Neural progenitor cell (in vitro differentiated cells): ENCODE data around the gene TCP10L. TPM values are rescaled to one million over a fixed set of nuclear protein-coding genes. Genes with fewer than 3 reads are reported as not detected.

Experiments used
- DNase-seq: peaks from one replicate; pipeline ENCODE4 v3.0.0-alpha.2; 2016; ENCODE audit warnings: low spot score
- H2AFZ ChIP-seq: fragments of 200-600 bp; sonication (generic); replicated peaks from 2 replicates; pipeline ENCODE4 v1.6.1; 2016; ENCODE audit warnings: antibody characterized with exemption
- H3F3A ChIP-seq: fragments of 200-600 bp; sonication (generic); 2 replicates; pipeline ENCODE4 v1.6.1; 2016; ENCODE audit warnings: antibody characterized with exemption, low read depth
- H3K27ac ChIP-seq: fragments of 200-600 bp; sonication (generic); 2 replicates; pipeline ENCODE4 v1.5.1; 2016; ENCODE audit warnings: mild to moderate bottlenecking
- H3K27me3 ChIP-seq: fragments of 200-600 bp; sonication (generic); 2 replicates; pipeline ENCODE4 v1.6.1; 2016; ENCODE audit warnings: mild to moderate bottlenecking, moderate library complexity
- H3K36me3 ChIP-seq: fragments of 200-600 bp; sonication (generic); 2 replicates; pipeline ENCODE4 v1.5.1; 2016
- H3K4me1 ChIP-seq: fragments of 200-600 bp; sonication (generic); 2 replicates; pipeline ENCODE4 v1.6.1; 2016; ENCODE audit warnings: mixed run types
- H3K4me2 ChIP-seq: fragments of 200-600 bp; sonication (generic); 2 replicates; pipeline ENCODE4 v1.6.1; 2016
- H3K4me3 ChIP-seq: fragments of 200-600 bp; sonication (generic); 2 replicates; pipeline ENCODE4 v1.5.1; 2016
- H3K79me2 ChIP-seq: fragments of 200-600 bp; sonication (generic); 2 replicates; pipeline ENCODE4 v1.6.1; 2016; ENCODE audit warnings: low read depth
- H3K9ac ChIP-seq: fragments of 200-600 bp; sonication (generic); 2 replicates; pipeline ENCODE4 v1.6.1; 2016
- H3K9me3 ChIP-seq: fragments of 200-600 bp; sonication (generic); 2 replicates; pipeline ENCODE4 v1.5.1; 2016; ENCODE audit warnings: low read depth
- H4K20me1 ChIP-seq: fragments of 200-600 bp; sonication (generic); 2 replicates; pipeline ENCODE4 v1.6.1; 2016; ENCODE audit warnings: low read depth
- H3K27ac Mint-ChIP-seq: 3 replicates; pipeline ENCODE4 v1.8.0; 2021; ENCODE audit warnings: mixed read lengths
- H3K27me3 Mint-ChIP-seq: 2 replicates; pipeline ENCODE4 v1.8.0; 2022; ENCODE audit warnings: low read depth, mild to moderate bottlenecking, inconsistent platforms, moderate library complexity, mixed read lengths; ENCODE audit not compliant: insufficient read depth
- H3K36me3 Mint-ChIP-seq: 3 replicates; pipeline ENCODE4 v1.8.0; 2021; ENCODE audit warnings: mixed read lengths
- H3K4me1 Mint-ChIP-seq: 3 replicates; pipeline ENCODE4 v1.8.0; 2021; ENCODE audit warnings: mixed read lengths
- H3K4me3 Mint-ChIP-seq: 3 replicates; pipeline ENCODE4 v1.8.0; 2021; ENCODE audit warnings: mild to moderate bottlenecking, moderate library complexity, mixed read lengths
- H3K9me3 Mint-ChIP-seq: 3 replicates; pipeline ENCODE4 v1.8.0; 2020; ENCODE audit warnings: mixed read lengths
- EZH2 ChIP-seq: fragments of 200-600 bp; sonication (generic); IDR thresholded peaks from 2 replicates; pipeline ENCODE4 v1.6.1; 2017; ENCODE audit warnings: antibody characterized with exemption, mild to moderate bottlenecking, moderate library complexity
- EZH2phosphoT487 ChIP-seq: fragments of 200-600 bp; sonication (generic); IDR thresholded peaks from 2 replicates; pipeline ENCODE4 v1.6.1; 2017; ENCODE audit warnings: antibody characterized with exemption
- total RNA-seq: library from RNA; depleted of rRNA; stranded (reverse); fragments of >200 nt; gene quantifications from 2 replicates; pipeline ENCODE4 v1.2.3, GENCODE V29; 2015; ENCODE audit warnings: low replicate concordance
- TF ChIP-seq, protein P1 (sequence below): fragments of 200-600 bp; sonication (generic); IDR thresholded peaks from 2 replicates; pipeline ENCODE4 v1.5.1; 2017; ENCODE audit warnings: antibody characterized with exemption, mild to moderate bottlenecking

TCP10L gene
- total RNA-seq, 1 donor from 2014 or later, result 3.7 TPM

DNA sequence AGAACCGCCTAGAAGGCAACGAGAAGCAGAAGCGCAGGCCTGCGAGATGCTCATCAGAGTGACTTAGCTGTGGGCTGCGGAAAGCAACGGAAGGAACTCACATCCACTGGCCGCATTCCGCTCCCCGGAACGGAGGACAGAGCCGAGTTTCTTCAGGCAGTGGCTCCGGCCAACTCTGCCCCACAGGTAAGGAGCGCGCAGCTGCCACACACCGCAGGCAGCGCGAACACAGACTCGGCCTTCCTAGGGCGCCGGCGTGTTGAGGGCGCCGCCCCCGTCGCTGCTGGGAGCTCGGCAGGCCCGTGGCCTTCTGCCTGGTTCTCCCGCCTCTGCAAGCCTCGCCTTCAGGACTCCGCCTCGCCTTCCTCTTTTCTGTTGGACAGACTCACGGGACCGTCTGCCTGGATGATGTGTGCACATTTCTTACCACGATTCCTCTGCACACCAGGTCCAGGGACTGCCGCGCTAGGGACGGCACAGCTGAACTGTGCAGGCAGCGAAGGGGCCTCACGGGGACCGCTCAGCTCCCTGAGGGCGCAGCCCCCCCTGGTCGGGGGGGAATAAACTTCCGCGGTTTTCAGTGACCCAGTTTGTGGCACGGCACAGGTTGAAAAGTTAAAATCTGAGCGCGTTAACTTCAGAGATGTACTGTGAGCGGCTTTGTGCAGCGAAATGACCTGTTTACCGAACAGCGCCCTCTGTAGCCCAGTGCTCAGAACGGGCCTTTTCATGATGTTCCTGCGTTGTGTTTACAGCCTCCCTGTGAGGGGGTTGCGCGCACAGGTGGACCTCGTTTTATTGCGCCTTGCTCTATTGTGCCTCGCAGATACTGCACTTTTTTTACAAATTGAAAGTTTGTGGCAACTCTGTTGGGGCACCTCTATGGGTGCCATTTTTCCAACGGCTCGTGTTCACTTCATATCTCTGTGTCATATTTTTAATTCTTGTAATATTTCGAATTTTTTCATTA is 15.8 kb downstream of the TCP10L start:
- H3K27ac Mint-ChIP-seq, result peak overlapping the region; percentile 93
- H3K36me3 Mint-ChIP-seq, result peaks cover 7% of the 10 kb centered on the region
- no peaks in the 10 kb centered on the region for H3K36me3 ChIP-seq
- no peak overlapping the region for H3K27ac ChIP-seq
- peak overlapping the region; percentile 100 for H2AFZ ChIP-seq
- H3K9me3 ChIP-seq, result peaks cover 5% of the 10 kb centered on the region
- no peak overlapping the region for H3K9ac ChIP-seq
- H3K9me3 Mint-ChIP-seq, result peaks cover 12% of the 10 kb centered on the region
- no peaks in the 10 kb centered on the region for H3F3A ChIP-seq
- H3K4me3 Mint-ChIP-seq, result peak overlapping the region; percentile 83
- peak; percentile 90 for DNase-seq
- peaks cover 2% of the 10 kb centered on the region for H3K27me3 Mint-ChIP-seq
- peak overlapping the region; percentile 91 for H3K4me2 ChIP-seq
- peaks cover 11% of the 10 kb centered on the region for H3K27me3 ChIP-seq
- H3K4me1 ChIP-seq, result peaks cover 4% of the 10 kb centered on the region
- H3K4me3 ChIP-seq, result peak overlapping the region; percentile 64
- no peaks in the 10 kb centered on the region for H4K20me1 ChIP-seq
- H3K4me1 Mint-ChIP-seq, result peaks cover 11% of the 10 kb centered on the region
- H3K79me2 ChIP-seq, result no peaks in the 10 kb centered on the region
- TF ChIP-seq EZH2phosphoT487 (no peak), EZH2 (peak; percentile 53)
- TF ChIP-seq, protein P1, sequence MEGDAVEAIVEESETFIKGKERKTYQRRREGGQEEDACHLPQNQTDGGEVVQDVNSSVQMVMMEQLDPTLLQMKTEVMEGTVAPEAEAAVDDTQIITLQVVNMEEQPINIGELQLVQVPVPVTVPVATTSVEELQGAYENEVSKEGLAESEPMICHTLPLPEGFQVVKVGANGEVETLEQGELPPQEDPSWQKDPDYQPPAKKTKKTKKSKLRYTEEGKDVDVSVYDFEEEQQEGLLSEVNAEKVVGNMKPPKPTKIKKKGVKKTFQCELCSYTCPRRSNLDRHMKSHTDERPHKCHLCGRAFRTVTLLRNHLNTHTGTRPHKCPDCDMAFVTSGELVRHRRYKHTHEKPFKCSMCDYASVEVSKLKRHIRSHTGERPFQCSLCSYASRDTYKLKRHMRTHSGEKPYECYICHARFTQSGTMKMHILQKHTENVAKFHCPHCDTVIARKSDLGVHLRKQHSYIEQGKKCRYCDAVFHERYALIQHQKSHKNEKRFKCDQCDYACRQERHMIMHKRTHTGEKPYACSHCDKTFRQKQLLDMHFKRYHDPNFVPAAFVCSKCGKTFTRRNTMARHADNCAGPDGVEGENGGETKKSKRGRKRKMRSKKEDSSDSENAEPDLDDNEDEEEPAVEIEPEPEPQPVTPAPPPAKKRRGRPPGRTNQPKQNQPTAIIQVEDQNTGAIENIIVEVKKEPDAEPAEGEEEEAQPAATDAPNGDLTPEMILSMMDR, result peak; percentile 92

DNA sequence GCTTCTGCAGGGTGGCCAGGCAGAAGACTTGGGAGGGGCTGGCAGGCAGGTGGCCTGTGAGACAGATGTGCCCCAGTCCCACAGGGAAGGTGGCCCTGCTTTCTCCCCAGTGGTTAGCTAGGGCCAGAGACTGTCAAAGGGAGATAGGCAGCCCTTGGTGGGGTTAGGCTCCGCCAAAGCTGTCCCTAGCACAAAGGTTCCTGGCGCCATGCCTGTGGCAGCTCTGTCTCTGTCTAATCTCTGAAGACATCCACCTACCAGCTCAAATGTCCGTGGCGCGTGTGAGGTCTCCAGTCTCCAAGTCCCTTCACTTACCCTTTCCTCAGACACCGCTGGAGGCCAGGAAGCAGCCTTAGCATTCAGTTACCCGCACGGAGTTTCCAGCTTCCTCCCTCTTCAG is 17.7 kb downstream of the TCP10L start:
- Mint-ChIP-seq H3K27ac (no peak overlapping the region), H3K4me1 (peaks cover 11% of the 10 kb centered on the region), H3K27me3 (peaks cover 2% of the 10 kb centered on the region), H3K36me3 (peaks cover 11% of the 10 kb centered on the region), H3K4me3 (no peak overlapping the region), H3K9me3 (peaks cover 16% of the 10 kb centered on the region)
- H3K9ac ChIP-seq, result no peak overlapping the region
- no peaks in the 10 kb centered on the region for H3K36me3 ChIP-seq
- H3K27ac ChIP-seq, result no peak overlapping the region
- H3K4me2 ChIP-seq, result no peak overlapping the region
- H3K9me3 ChIP-seq, result peaks cover 5% of the 10 kb centered on the region
- no peaks in the 10 kb centered on the region for H3F3A ChIP-seq
- H2AFZ ChIP-seq, result no peak overlapping the region
- H3K27me3 ChIP-seq, result peaks cover 11% of the 10 kb centered on the region
- peaks cover 4% of the 10 kb centered on the region for H3K4me1 ChIP-seq
- H3K4me3 ChIP-seq, result no peak overlapping the region
- no peaks in the 10 kb centered on the region for H4K20me1 ChIP-seq
- DNase-seq, result no peak
- TF ChIP-seq, protein P1, result no peak
- no peak for TF ChIP-seq EZH2
- no peak for TF ChIP-seq EZH2phosphoT487
- no peaks in the 10 kb centered on the region for H3K79me2 ChIP-seq

DNA sequence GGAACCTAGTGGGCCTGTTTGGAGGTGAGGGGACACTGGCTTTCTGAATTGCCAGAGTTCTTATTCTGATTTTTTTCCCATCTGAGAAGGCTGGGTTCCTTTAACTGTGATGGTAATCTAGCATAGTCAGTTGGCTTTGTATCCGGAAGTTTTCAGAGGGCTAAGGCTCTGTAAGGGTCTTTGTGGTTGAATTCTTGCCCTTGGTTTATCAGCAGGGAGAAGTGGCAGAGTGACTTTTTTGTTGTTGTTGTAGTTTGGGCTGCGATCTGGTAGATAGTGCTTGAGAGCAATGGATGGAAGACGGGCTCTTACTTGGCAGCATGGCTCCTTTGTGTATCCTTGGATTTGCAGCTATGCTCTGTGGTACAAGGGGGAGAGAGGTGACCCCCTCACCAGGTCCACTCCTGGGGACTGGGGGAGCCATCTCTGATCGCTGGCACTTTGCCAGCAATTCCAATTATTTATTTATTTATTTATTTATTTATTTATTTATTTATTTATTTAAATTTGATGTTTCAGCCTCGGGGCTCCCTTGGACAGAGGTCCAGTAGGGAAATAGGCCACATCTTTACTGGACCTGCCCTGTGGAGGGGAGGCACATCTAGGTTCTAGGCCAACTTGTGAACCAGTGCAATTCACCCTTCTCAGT is 18.5 kb downstream of the TCP10L start:
- Mint-ChIP-seq H3K9me3 (peaks cover 16% of the 10 kb centered on the region), H3K36me3 (peaks cover 11% of the 10 kb centered on the region), H3K27me3 (peaks cover 2% of the 10 kb centered on the region), H3K4me1 (peaks cover 11% of the 10 kb centered on the region), H3K27ac (no peak overlapping the region), H3K4me3 (no peak overlapping the region)
- Histone ChIP-seq H3K4me3 (no peak overlapping the region), H3K9me3 (peaks cover 5% of the 10 kb centered on the region), H3F3A (no peaks in the 10 kb centered on the region), H3K27ac (no peak overlapping the region), H3K36me3 (no peaks in the 10 kb centered on the region), H3K79me2 (no peaks in the 10 kb centered on the region), H4K20me1 (no peaks in the 10 kb centered on the region), H3K9ac (no peak overlapping the region), H3K4me2 (no peak overlapping the region), H3K4me1 (peaks cover 4% of the 10 kb centered on the region), H2AFZ (no peak overlapping the region), H3K27me3 (peaks cover 11% of the 10 kb centered on the region)
- TF ChIP-seq, protein P1, result no peak
- TF ChIP-seq EZH2phosphoT487 (no peak), EZH2 (no peak)
- DNase-seq, result no peak
